Epidermal melanocyte (primary cell): Measurements from ENCODE around the gene SATB1.

Source experiments
- DNase-seq: peaks from one replicate; pipeline ENCODE4 v3.0.0; 2011; ENCODE audit warnings: low spot score; ENCODE audit not compliant: insufficient read length

SATB1 gene

DNA sequence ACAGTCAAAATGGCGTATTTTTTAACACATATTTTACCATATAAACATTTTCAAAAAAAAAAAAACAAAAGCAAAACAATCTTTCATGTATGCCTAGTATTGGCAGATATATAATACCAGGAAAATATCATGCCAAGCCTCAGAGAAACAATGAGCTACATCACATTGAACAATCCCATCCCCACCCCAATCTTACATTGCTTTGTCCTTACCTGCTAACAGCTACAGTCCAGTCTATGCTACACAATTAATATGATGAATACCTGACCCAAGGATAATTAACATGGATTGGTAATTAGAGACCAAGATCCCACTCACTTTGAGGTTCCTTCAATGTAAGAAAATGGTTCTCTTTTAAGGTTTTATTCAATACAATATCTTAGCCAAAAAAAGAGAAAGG, 7.6 kb upstream of the SATB1 start:
- DNase-seq, result no peak

- no peak for DNase-seq
Observed at GRCh38 chr3:18431266-18431665, 6.1 kb upstream of the SATB1 start.

DNA sequence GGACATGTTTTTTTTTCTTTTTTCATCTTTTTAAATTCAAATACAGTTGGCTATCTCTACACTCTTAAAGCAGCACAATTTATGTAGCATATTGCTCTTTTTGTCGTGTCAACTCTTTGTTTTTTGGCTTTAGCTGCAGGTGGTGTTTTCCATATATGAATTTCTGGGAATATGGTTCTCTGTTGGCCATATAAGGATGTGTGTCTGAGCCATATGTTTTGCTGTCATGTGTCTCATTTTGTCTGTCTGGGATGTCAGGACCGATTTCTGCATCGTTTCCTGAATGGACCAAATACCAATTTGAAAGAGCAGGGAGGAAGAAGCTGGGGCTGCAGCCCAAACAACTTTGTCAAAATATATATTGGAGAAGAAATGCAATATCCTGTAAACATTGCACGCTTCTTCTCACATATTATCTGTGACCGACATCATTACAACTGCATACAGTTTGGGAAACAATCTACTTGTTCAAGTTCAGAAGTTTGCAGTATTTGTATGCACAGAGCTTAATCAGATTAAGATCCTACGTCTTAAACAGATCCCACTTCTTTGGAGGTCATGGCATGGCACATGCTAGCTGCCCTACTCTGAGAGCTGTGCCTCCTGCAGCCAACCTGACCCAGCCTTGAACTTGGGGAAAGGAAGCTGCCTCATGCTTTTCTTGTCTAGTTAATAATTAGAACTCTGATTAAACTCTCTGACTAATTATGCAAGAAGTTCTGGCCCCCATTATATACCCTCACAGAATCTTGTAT, 4.0 kb upstream of the SATB1 start:
- no peak for DNase-seq

DNA sequence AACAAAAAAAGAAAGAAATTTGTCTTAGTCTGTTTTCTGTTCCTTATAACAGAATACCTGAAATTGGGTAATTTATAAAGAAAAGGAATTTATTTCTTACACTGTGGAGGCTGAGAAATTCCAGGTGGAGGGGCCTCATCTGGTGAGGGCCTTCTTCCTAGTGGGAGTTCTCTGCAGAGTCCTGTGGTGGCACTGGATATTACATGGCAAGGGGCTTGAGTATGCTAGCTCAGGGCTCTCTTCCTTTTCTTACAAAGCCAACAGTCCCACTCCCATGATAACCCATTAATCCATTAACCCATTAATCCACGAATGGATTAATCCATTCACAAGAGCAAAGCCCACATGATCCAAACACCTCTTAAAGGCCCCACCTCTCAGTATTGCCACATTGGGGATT, 2.9 kb upstream of the SATB1 start:
- DNase-seq, result no peak

DNA sequence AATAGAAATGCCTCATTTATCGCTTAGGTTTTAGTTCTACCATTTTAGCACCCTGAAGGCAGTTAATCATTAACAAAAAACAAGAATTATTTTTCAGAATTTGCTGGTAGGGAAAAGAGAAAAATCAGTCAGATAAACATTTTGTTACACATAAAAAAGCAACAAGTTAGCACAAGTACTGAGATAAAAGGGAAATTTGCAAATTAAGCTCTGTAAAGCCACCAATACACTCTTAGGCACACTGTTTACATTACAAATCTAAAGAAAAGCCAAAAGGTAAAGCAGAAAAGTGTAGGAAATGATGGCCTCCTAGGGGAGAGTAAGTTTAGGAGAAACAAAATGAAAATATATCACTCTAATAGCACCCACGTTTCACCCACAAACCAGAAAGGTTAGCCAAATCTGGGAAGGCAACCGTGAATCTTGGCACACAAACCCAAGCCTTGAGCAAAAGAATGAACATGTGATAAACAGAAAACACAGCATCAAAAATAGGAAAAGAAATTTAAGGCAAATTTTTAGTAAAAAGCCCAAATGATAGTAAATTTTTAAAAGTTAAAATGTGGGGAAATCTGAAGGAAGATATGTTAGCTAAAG, 1.6 kb upstream of the SATB1 start:
- no peak for DNase-seq

- DNase-seq, result no peak
Observed at GRCh38 chr3:18425641-18426257, 610 bp upstream of the SATB1 start.

DNA sequence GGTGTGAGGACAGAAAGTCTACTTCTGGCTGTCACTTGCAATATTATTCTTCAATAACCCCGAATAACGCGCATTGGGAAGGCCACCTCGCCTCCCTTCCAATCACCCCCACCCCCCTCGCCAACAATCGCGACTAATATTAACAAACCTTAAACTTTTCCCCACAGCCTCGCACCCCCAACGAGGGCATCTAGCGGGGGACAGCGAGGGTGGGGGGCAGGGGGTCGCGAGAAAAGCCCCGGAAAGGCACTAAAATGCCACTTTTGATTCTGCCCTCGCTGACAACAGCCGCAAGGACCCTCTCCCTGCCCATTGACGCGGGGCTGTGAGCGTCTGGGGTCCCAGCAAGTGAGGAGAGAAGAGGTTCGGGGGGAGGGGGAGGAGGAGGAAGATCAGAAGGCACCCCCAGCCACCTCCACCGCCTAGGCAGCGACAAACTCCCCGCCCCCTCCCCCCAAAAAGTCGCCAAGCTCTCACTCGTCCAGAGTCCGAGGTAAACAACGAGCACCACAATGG, 868 bp downstream of the SATB1 start:
- no peak for DNase-seq

DNA sequence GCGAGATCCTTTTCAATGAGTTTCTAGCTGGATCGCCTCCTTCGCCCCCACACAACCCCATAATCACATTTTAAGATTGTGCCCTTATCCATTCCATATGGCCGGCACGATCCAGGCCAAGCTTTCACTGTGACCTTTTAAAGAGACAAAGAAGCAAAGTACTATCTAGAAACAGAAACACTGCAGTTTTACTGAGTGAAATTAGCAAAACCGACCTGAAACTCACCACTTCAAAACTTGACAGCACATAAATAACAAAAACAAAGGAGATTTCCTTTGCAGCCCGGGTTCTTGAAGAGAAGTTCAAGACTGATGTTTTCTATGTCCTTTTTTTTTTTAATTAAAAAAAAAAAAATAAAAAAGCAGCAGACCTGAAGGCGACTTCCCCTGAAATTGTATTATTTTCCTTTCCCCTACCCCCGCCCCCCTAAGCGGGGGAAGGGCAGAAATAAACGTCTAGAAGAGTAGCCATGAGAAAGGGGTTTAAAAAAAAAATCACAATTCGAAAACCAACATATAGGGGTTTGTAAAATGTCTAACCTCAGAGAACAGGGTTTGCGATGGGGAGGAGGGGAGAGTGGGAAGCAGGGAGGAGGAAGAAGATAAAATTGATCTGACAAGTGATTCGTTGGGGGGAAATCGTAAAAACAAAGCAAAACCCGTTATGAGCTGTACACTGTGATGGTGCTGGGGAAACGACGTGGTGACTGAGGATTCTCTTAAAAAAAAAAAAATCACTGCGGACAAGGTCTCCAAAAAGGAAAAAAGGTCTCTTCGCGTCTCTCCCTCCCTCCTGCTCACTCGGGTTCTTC, 1.5 kb downstream of the SATB1 start:
- DNase-seq, result no peak

DNA sequence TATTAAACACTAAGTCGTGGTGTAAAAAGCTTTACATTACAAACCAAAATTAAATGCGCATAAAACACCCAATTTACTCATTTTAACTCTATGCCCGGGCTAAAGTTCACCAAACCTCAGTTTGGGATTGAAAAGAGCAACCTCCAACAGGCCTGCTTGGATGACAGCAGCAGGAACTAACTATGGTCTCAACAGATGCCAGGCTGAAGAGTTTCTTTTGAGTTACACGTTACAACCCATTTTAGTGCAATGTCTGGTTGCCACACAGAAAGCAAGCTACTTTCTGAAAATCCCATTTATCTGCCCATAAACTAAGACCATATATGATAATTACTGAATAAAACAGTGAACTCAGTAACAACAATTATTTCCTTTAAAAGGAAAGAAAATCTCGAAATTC, 2.2 kb downstream of the SATB1 start:
- no peak for DNase-seq

- no peak for DNase-seq
Observed at GRCh38 chr3:18420555-18420954, 4.6 kb downstream of the SATB1 start.

DNA sequence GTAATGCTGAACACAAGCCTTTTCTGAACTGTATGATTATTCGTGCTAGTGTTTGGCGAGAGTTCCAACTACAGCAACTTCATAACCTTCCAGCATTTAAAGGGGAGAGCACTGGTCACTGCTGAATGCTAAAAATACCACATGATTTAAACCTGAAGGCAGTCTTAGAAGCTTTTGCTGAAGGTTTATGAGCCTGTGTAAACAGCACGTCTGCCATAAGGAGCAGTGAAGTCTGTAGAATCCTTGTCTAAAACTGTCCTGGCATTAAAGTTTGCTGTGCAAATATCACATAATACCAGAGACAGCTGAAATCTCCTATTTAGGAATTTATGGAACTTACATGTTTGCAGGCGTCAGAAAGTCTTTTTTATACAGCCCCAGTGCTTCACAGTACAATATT, 5.9 kb downstream of the SATB1 start:
- no peak for DNase-seq

- DNase-seq, result no peak
Observed at GRCh38 chr3:18417904-18418572, 7.1 kb downstream of the SATB1 start.

DNA sequence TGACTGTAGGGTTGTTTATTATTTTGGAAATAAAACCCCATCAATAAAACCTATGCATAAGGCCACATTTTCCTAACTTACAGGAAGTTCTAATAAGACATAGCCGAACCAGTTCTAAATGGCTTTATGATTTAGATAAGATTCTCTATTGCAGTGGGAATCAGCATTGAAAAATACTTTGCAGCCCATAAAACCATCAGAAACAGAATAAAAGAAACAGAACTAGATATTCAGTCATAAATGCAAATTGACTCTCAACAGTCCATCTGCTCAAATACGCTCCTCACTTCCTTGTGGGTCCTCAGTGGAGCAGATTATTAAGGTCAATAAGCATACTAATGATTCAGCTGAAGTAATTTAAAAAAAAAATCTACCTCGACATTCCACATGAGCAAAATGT, 8.8 kb downstream of the SATB1 start:
- no peak for DNase-seq

GRCh38 chr3:18415839-18416238, 9.3 kb downstream of the SATB1 start:
- no peak for DNase-seq

DNA sequence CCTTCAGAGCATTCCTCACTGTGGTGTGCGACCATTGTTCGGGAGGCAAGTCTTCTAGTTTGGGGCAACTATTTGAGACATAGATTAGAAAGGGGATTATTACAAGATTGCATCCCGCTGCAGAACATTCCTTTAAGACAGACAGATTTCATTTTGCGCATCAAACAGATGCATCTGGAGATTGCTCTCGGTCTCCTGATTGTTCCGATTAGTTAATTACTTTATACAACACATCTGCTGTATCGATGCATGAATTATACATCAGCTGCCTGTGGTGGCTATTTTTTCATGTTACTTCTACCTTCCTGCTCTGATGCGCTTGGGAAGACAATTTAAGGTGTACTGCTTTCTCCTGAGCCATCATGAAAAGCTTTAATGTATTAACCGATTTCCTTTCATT, 10.0 kb downstream of the SATB1 start:
- no peak for DNase-seq

DNA sequence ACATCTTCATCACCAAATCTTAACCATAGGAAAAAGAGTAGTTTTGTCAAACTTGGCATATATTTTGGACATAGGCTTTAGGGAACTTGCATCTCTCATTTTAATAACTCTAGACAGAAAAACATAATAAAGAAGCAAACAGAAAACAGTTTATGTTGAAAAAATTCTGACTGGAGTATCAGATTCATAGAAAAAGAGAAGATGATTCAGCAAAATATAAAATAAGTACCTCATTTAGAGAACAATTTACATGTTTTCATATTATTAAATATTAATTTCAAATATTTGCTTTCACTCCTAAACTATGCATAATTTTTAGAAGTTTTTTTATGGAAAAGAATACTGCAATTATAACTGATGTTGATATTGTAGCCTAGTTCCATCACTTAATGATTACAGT, 12.5 kb downstream of the SATB1 start:
- no peak for DNase-seq

- DNase-seq, result no peak
Observed at GRCh38 chr3:18411541-18411940, 13.6 kb downstream of the SATB1 start.

DNA sequence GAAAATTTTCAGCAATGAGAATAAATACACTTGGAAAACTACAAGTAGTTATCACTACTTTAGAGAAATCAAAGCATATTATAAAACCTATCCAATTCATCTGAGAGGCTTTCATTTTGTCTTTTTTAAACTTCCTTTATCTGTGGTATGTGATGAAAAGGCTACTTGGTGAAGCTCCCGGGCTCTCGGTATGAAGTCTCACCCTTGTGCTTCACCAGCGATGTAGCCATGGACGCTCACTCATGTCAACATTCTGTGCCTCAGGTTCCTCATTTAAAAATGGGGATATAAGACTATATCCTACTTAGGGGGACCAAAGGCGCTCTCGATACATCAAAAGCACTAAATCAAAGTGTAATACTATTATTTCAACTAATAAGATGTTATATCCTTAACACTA, 14.9 kb downstream of the SATB1 start:
- no peak for DNase-seq

DNA sequence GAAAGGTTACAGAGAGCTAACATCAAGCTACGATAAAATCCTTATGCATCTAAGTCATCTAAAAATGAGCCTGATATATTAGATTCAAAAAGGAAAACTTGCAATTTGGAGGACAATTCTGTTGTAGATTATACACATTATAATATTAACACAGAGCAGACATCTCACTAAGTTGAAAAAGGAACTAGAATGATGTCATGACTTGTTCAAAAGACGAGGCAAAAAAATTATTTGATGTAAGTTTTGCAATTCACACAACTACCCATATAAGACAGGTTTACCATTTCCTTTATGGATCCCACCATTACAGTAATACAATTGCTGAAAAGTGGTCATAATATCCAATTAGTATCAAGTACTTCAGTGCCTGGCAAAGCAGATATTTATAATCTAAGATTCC, 15.9 kb downstream of the SATB1 start:
- DNase-seq, result no peak

GRCh38 chr3:18405141-18405540, 20.0 kb downstream of the SATB1 start:
- no peak for DNase-seq

DNA sequence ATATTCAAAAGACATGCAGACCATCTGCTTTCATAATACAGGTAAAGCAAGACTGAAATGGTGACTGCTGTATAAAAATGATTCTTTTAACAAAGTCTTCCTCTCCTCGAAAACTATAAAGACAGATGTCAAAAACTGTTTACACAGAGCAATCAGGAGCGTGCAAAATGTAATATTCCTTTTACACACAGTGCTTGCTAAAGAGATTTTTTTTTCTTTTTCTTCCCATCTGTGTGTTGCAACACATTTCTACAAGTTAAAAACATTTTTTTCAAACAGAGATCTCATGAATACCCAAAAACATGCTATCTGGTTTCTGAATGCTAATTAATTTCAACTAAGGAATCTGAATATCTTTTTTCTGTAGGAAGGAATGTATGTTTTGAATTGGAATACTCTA, 22.1 kb downstream of the SATB1 start:
- no peak for DNase-seq
